GM23248 (cell line): ENCODE results near the gene FZD7.

Experiments
- EZH2 ChIP-seq: fragments of 200-600 bp; sonication (generic); IDR thresholded peaks from 2 replicates; pipeline ENCODE4 v1.6.1; 2018; ENCODE audit warnings: antibody characterized with exemption, mild to moderate bottlenecking; ENCODE audit not compliant: insufficient read depth, poor library complexity, severe bottlenecking
- EZH2phosphoT487 ChIP-seq: fragments of 200-600 bp; sonication (generic); IDR thresholded peaks from 2 replicates; pipeline ENCODE4 v1.6.1; 2018; ENCODE audit warnings: antibody characterized with exemption, moderate library complexity, mild to moderate bottlenecking, low read depth; ENCODE audit not compliant: insufficient read depth

DNA sequence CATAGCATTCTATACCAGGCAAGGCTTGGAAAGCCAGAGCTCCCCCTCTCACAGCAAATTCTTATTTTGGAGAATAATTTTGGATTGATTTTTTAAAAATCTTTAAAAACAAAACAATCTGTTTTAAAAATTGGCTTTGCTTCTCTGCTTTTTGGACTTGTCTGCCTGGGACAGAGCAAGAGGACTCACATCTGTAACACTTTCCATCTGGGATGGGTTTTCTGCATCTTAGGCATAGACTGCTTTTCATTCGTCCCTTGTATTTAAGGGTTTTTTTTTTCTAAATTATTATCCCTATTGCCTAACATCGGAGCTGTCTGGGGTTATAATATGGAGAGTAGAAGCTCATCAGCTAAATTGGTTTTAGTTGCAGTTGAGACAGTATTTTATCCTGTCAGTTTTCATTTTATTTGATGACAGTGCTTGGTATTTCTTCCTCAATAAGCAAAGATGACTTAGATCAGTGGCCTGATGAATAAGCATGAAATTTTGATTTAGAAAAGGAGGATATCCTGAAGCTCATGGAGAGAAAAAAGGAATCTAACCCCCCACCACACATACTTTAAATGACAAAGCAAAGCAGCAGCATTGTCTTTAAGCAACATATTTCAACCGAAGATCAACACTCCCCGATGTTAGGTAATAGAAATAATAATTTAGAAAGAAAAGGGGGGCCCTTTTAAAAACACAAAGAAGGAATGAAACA, 2.3 kb upstream of the FZD7 start:
- TF ChIP-seq EZH2: no peak
- no peak for TF ChIP-seq EZH2phosphoT487
